MCF 10A (cell line): ENCODE data around the gene SETBP1. TPM values are rescaled to one million over a fixed set of nuclear protein-coding genes. Genes with fewer than 3 reads are reported as not detected.

Source experiments
- BruUV-seq: library from RNA; stranded (reverse); fragments of 400-500 nt; replicated peaks from 2 replicates; lab custom pipeline; 2021; lab: Mats Ljungman, UMichigan
- CTCF ChIA-PET: fragments of 300-600 bp; sonication (Branson Sonifier 250); formaldehyde crosslinking; extraction: SDS; loops from one replicate; lab custom pipeline; 2021; ENCODE audit warnings: antibody characterized with exemption, inconsistent platforms; lab: Yijun Ruan, JAX
- POLR2A ChIA-PET: fragments of 300-600, 350-650 bp; sonication (Branson Sonifier 250); formaldehyde crosslinking; extraction: SDS; loops from one replicate; lab custom pipeline; 2020; ENCODE audit warnings: antibody characterized with exemption, inconsistent platforms; lab: Yijun Ruan, JAX
- DNase-seq: peaks from one replicate; pipeline ENCODE4 v3.0.0-alpha.2; 2018; ENCODE audit not compliant: unreplicated experiment
- H3K27ac Mint-ChIP-seq: one replicate; pipeline ENCODE4 v1.8.0; 2022; ENCODE audit warnings: mild to moderate bottlenecking, low read depth, mixed read lengths; ENCODE audit not compliant: unreplicated experiment
- H3K27me3 Mint-ChIP-seq: one replicate; pipeline ENCODE4 v1.8.0; 2022; ENCODE audit warnings: mixed read lengths; ENCODE audit not compliant: insufficient read depth, unreplicated experiment
- H3K36me3 Mint-ChIP-seq: one replicate; pipeline ENCODE4 v1.8.0; 2022; ENCODE audit warnings: mild to moderate bottlenecking, moderate library complexity, mixed read lengths; ENCODE audit not compliant: insufficient read depth, unreplicated experiment
- H3K4me1 Mint-ChIP-seq: one replicate; pipeline ENCODE4 v1.8.0; 2022; ENCODE audit warnings: mixed read lengths; ENCODE audit not compliant: insufficient read depth, unreplicated experiment
- H3K4me3 Mint-ChIP-seq: one replicate; pipeline ENCODE4 v1.8.0; 2022; ENCODE audit warnings: mild to moderate bottlenecking, moderate library complexity, mixed read lengths; ENCODE audit not compliant: unreplicated experiment
- H3K9me3 Mint-ChIP-seq: one replicate; pipeline ENCODE4 v1.8.0; 2022; ENCODE audit warnings: mixed read lengths; ENCODE audit not compliant: unreplicated experiment
- intact Hi-C: fragments of 100-400 bp; cut with micrococcal nuclease; formaldehyde crosslinking; loops from 2 replicates; pipeline ENCODE4 v1.14.1; 2022
- total RNA-seq: library from RNA; stranded (reverse); gene quantifications from 2 replicates; pipeline ENCODE4 v1.2.3, GENCODE V29; 2022
- TF ChIP-seq, protein P1 (sequence below): fragments of 200-600 bp; IDR thresholded peaks from one replicate; pipeline ENCODE4 v1.8.0; 2022; ENCODE audit warnings: antibody characterized with exemption, mild to moderate bottlenecking; ENCODE audit not compliant: unreplicated experiment

SETBP1 gene
- total RNA-seq, 1 experiment from 2014 or later = 4.8 TPM

GRCh38 chr18:44725300-44726058 is 44.8 kb downstream of the SETBP1 start:
- Mint-ChIP-seq H3K9me3 (no peaks in the 10 kb centered on the region), H3K27ac (peak overlapping the region; percentile 31), H3K4me1 (peaks cover 20% of the 10 kb centered on the region), H3K27me3 (no peaks in the 10 kb centered on the region), H3K4me3 (no peak overlapping the region), H3K36me3 (no peaks in the 10 kb centered on the region)
- TF ChIP-seq, protein P1, sequence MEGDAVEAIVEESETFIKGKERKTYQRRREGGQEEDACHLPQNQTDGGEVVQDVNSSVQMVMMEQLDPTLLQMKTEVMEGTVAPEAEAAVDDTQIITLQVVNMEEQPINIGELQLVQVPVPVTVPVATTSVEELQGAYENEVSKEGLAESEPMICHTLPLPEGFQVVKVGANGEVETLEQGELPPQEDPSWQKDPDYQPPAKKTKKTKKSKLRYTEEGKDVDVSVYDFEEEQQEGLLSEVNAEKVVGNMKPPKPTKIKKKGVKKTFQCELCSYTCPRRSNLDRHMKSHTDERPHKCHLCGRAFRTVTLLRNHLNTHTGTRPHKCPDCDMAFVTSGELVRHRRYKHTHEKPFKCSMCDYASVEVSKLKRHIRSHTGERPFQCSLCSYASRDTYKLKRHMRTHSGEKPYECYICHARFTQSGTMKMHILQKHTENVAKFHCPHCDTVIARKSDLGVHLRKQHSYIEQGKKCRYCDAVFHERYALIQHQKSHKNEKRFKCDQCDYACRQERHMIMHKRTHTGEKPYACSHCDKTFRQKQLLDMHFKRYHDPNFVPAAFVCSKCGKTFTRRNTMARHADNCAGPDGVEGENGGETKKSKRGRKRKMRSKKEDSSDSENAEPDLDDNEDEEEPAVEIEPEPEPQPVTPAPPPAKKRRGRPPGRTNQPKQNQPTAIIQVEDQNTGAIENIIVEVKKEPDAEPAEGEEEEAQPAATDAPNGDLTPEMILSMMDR = no peak
- ChIA-PET CTCF (interaction anchor here (1.6 kb wide), 1 partner anchor 11 kb away, joined by 3 read pairs; no protein-coding TSS in a partner anchor), POLR2A (interaction anchor here (0.6 kb wide), 1 partner anchor 857 kb away, joined by 3 read pairs; no protein-coding TSS in a partner anchor)
- BruUV-seq = no TSS peak
- intact Hi-C loops = no loop called here
- peak; percentile 68 for DNase-seq

GRCh38 chr18:44726059-44726421 is 45.4 kb downstream of the SETBP1 start:
- DNase-seq = no peak
- H3K4me1 Mint-ChIP-seq = peaks cover 20% of the 10 kb centered on the region
- no peaks in the 10 kb centered on the region for H3K27me3 Mint-ChIP-seq
- TF ChIP-seq, protein P1 = no peak
- H3K4me3 Mint-ChIP-seq = no peak overlapping the region
- intact Hi-C loops = no loop called here
- H3K27ac Mint-ChIP-seq = peak overlapping the region; percentile 31
- BruUV-seq = no TSS peak
- CTCF ChIA-PET = no interaction called here
- H3K36me3 Mint-ChIP-seq = no peaks in the 10 kb centered on the region
- H3K9me3 Mint-ChIP-seq = no peaks in the 10 kb centered on the region
- POLR2A ChIA-PET = interaction anchor here (0.6 kb wide), 2 partner anchors 41 to 858 kb away, joined by 3 read pairs; no protein-coding TSS in a partner anchor

DNA sequence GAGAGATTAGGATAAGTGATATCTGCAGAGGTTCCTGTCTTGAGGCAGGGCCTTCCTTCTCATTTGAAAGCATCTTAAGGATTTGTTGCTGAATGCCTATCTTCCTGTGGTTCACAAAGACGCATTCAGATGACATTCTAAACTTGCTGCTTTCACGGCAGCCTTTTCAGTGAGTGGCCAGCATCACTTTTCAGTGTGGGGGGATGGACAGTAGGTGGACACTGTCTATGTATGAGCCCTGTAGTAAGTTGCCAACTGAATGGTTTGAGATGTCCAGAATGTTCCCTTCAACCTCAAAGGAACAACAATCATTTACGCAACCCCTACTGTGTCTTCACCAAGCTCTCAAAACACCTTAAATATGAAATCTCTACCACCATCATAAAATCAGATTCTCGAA is 46.6 kb downstream of the SETBP1 start:
- H3K9me3 Mint-ChIP-seq = no peaks in the 10 kb centered on the region
- no TSS peak for BruUV-seq
- CTCF ChIA-PET = no interaction called here
- peaks cover 30% of the 10 kb centered on the region for H3K4me1 Mint-ChIP-seq
- H3K27ac Mint-ChIP-seq = no peak overlapping the region
- H3K27me3 Mint-ChIP-seq = no peaks in the 10 kb centered on the region
- no peaks in the 10 kb centered on the region for H3K36me3 Mint-ChIP-seq
- POLR2A ChIA-PET = no interaction called here
- intact Hi-C loops = no loop called here
- no peak for DNase-seq
- no peak overlapping the region for H3K4me3 Mint-ChIP-seq
- TF ChIP-seq, protein P1 = no peak

DNA sequence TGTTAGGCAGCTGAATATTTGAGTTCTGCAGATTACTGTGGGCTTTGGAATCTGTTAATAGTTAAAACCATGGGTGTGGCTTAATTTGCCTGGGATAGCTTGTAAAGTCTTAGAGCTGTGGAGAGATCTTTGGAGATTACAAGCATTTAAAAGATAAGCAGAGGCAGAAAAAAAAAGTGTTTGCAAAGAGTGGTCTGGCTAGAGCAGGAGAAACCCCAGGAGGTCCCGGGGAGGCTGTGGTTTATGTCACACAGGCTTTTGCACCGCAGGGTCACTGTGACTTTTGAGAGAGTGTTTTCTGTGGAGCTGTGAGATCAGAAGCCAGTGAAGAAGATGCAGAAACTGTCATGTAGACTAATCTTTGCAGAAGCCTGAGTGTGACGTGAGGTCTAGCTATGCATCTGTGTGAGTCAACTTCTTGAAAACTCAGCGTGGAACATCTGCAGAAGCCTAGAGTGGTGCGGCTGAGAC is 49.0 kb downstream of the SETBP1 start:
- no peak overlapping the region for H3K27ac Mint-ChIP-seq
- H3K4me3 Mint-ChIP-seq = no peak overlapping the region
- intact Hi-C loops = loop anchor here (10.0 kb wide), 1 partner anchor 45 kb away; the partner anchor contains the start of gene SETBP1
- ChIA-PET CTCF (interaction anchor here (0.6 to 1.6 kb wide), 3 partner anchors 59 to 171 kb away, joined by 3 read pairs; no protein-coding TSS in a partner anchor), POLR2A (no interaction called here)
- H3K36me3 Mint-ChIP-seq = no peaks in the 10 kb centered on the region
- DNase-seq = no peak
- H3K4me1 Mint-ChIP-seq = peaks cover 54% of the 10 kb centered on the region
- H3K9me3 Mint-ChIP-seq = no peaks in the 10 kb centered on the region
- no peaks in the 10 kb centered on the region for H3K27me3 Mint-ChIP-seq
- TF ChIP-seq, protein P1 = no peak
- BruUV-seq = no TSS peak
